ENCODE measurements around the gene GSG1.
"Not testable (repeated sequence)": the region's sequence is repeated elsewhere in the genome, so short reads cannot be mapped to it uniquely, and the experiment has no call there.

The GSG1 gene

GRCh38 chr12:13073173-13073572, 30.3 kb downstream of the GSG1 start:
- Histone ChIP-seq H3K27ac (no peak overlapping the region), H3K4me3 (no peak overlapping the region)

- Histone ChIP-seq H3K27ac (no peak overlapping the region), H3K4me3 (no peak overlapping the region)
These were observed 31.9 kb downstream of the GSG1 start for GRCh38 chr12:13071305-13072280.

- Histone ChIP-seq H3K4me3 (no peak overlapping the region), H3K27ac (no peak overlapping the region)
These were observed 34.1 kb downstream of the GSG1 start for GRCh38 chr12:13069380-13069779.

- Histone ChIP-seq H3K27ac (no peak overlapping the region), H3K4me3 (no peak overlapping the region)
These were observed 36.1 kb downstream of the GSG1 start for GRCh38 chr12:13067322-13067721.

GRCh38 chr12:13066459-13066858, 37.0 kb downstream of the GSG1 start:
- Histone ChIP-seq H3K27ac (no peak overlapping the region), H3K4me3 (no peak overlapping the region)

- Histone ChIP-seq H3K27ac (no peak overlapping the region), H3K4me3 (no peak overlapping the region)
These were observed 37.5 kb downstream of the GSG1 start for GRCh38 chr12:13066014-13066413.

- Histone ChIP-seq H3K4me3 (no peak overlapping the region), H3K27ac (peak overlapping the region in 1 of 21 experiments; percentile 52)
These were observed 40.8 kb downstream of the GSG1 start for GRCh38 chr12:13062669-13063068.

- Histone ChIP-seq H3K4me3 (no peak overlapping the region), H3K27ac (no peak overlapping the region)
These were observed 42.1 kb downstream of the GSG1 start for GRCh38 chr12:13061377-13061776.

- Histone ChIP-seq H3K27ac (no peak overlapping the region), H3K4me3 (no peak overlapping the region)
These were observed 42.9 kb downstream of the GSG1 start for GRCh38 chr12:13060581-13060980.

GRCh38 chr12:13053617-13054016, 49.9 kb downstream of the GSG1 start:
- not testable (repeated sequence) for H3K4me3 ChIP-seq, H3K27ac ChIP-seq

GRCh38 chr12:13052421-13052820, 51.0 kb downstream of the GSG1 start:
- no peak overlapping the region for H3K4me3 ChIP-seq
- H3K27ac ChIP-seq: no peak overlapping the region

GRCh38 chr12:13049816-13050215, 53.7 kb downstream of the GSG1 start:
- Histone ChIP-seq H3K27ac (no peak overlapping the region), H3K4me3 (no peak overlapping the region)

- no peak overlapping the region for H3K4me3 ChIP-seq
- no peak overlapping the region for H3K27ac ChIP-seq
These were observed 56.5 kb downstream of the GSG1 start for GRCh38 chr12:13046964-13047363.

GRCh38 chr12:13045816-13046215, 57.7 kb downstream of the GSG1 start:
- H3K27ac ChIP-seq: no peak overlapping the region
- H3K4me3 ChIP-seq: no peak overlapping the region

- peak overlapping the region in 16 of 21 experiments; percentile 52 to 90 (median 79) for H3K27ac ChIP-seq
- H3K4me3 ChIP-seq: peak overlapping the region; percentile 78 to 100 (median 99)
These were observed 58.6 kb downstream of the GSG1 start for GRCh38 chr12:13044906-13045299.

- Histone ChIP-seq H3K27ac (peak within 1 kb of the TSS; percentile 31 to 90 (median 78)), H3K4me3 (peak within 1 kb of the TSS; percentile 78 to 100 (median 99))
These were observed 59.2 kb downstream of the GSG1 start, which contains the start of gene FAM234B for GRCh38 chr12:13044002-13044905. FAM234B (plus strand) TSS chr12:13044381; CDS start chr12:13044404, 23 bp downstream.

GRCh38 chr12:13042666-13043230, 60.7 kb downstream of the GSG1 start:
- Histone ChIP-seq H3K4me3 (no peak overlapping the region), H3K27ac (no peak overlapping the region)

- no peak overlapping the region for H3K27ac ChIP-seq
These were observed 62.2 kb downstream of the GSG1 start for GRCh38 chr12:13041224-13041623.

GRCh38 chr12:13039328-13039956, 64.0 kb downstream of the GSG1 start:
- H3K4me3 ChIP-seq: no peak overlapping the region
- H3K27ac ChIP-seq: peak overlapping the region in 1 of 21 experiments; percentile 50

More at GRCh38 chr12:13041224-13041623, 62.2 kb downstream of the GSG1 start:
- H3K4me3 ChIP-seq: no peak overlapping the region

Data from skin epidermis (tissue), 12 donors.